Measurements from ENCODE around the gene NDFIP1. TPM values are rescaled to one million over a fixed set of nuclear protein-coding genes. Genes with fewer than 3 reads are reported as not detected.

Gene NDFIP1, protein sequence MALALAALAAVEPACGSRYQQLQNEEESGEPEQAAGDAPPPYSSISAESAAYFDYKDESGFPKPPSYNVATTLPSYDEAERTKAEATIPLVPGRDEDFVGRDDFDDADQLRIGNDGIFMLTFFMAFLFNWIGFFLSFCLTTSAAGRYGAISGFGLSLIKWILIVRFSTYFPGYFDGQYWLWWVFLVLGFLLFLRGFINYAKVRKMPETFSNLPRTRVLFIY
- 71.6 TPM for polyA plus RNA-seq
- long read RNA-seq, donor 1, transcript NDFIP1-201 (8 exons, 3,851 nt), result major isoform, 25 of 53 reads
- long read RNA-seq, donor 1, partial matches to known transcripts, result 28 of 53 reads
- long read RNA-seq, donor 1, other reads (novel, unspliced or antisense), result 0 of 53 reads
- long read RNA-seq, donor 2, full-length matches to known transcripts, result 59 of 157 reads
- long read RNA-seq, donor 2, partial matches to known transcripts, result 93 of 157 reads
- long read RNA-seq, donor 2, other reads (novel, unspliced or antisense), result 5 of 157 reads
- long read RNA-seq, donor 3, full-length matches to known transcripts, result 95 of 181 reads
- long read RNA-seq, donor 3, partial matches to known transcripts, result 86 of 181 reads
- long read RNA-seq, donor 3, other reads (novel, unspliced or antisense), result 0 of 181 reads
- long read RNA-seq, donor 4, partial matches to known transcripts, result 0 of 3 reads
- long read RNA-seq, donor 4, other reads (novel, unspliced or antisense), result 0 of 3 reads
- long read RNA-seq, donor 5, transcript NDFIP1-201 (8 exons, 3,851 nt), result major isoform, 52 of 86 reads
- long read RNA-seq, donor 5, partial matches to known transcripts, result 34 of 86 reads
- long read RNA-seq, donor 5, other reads (novel, unspliced or antisense), result 0 of 86 reads
- long read RNA-seq, donor 6, full-length matches to known transcripts, result 54 of 81 reads
- long read RNA-seq, donor 6, partial matches to known transcripts, result 27 of 81 reads
- long read RNA-seq, donor 6, other reads (novel, unspliced or antisense), result 0 of 81 reads
- long read RNA-seq, donor 7, full-length matches to known transcripts, result 33 of 48 reads
- long read RNA-seq, donor 7, partial matches to known transcripts, result 15 of 48 reads
- long read RNA-seq, donor 7, other reads (novel, unspliced or antisense), result 0 of 48 reads
- long read RNA-seq, donor 8, full-length matches to known transcripts, result 73 of 164 reads
- long read RNA-seq, donor 8, partial matches to known transcripts, result 91 of 164 reads
- long read RNA-seq, donor 8, other reads (novel, unspliced or antisense), result 0 of 164 reads
- long read RNA-seq, donor 9, full-length matches to known transcripts, result 63 of 84 reads
- long read RNA-seq, donor 9, partial matches to known transcripts, result 21 of 84 reads
- long read RNA-seq, donor 9, other reads (novel, unspliced or antisense), result 0 of 84 reads
- long read RNA-seq, donor 10, full-length matches to known transcripts, result 83 of 123 reads
- long read RNA-seq, donor 10, partial matches to known transcripts, result 40 of 123 reads
- long read RNA-seq, donor 10, other reads (novel, unspliced or antisense), result 0 of 123 reads
- long read RNA-seq, donor 11, full-length matches to known transcripts, result 46 of 75 reads
- long read RNA-seq, donor 11, partial matches to known transcripts, result 29 of 75 reads
- long read RNA-seq, donor 11, other reads (novel, unspliced or antisense), result 0 of 75 reads

DNA sequence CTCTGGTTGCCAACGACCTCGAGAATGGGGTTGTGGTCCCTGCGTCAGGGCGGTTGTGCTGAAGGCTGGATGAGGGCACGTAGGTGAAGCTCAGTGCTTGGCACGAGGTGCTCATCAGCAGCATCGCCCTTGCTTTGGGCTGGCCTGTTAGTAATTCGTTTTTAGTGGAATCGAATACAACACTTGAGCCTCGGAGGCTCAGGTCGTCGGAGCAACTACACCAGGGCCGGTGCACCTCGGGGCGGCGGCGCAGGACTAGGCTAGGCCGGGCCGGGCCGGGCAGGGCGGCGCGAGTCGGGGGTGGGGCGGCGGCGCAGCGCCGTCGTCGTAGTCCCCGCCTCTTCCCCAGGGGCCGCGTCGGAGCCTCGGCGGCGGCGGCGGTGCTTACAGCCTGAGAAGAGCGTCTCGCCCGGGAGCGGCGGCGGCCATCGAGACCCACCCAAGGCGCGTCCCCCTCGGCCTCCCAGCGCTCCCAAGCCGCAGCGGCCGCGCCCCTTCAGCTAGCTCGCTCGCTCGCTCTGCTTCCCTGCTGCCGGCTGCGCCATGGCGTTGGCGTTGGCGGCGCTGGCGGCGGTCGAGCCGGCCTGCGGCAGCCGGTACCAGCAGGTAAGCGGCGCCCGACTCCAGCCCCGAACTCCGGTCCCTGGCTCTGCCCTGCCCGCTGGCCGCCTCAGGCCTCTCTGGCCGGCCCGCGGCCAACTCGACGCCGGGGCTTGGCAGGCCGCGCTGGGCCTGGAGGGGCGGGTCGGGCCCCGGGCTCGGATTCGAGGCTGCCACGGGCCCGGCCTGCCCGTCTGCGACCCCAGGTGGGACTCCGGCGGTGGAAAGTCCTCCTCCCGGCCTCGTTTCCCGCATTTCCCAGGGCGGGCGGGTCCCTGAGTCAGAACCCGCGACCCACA is at the start of gene NDFIP1:
Gene NDFIP1, plus strand, starts transcription at position 348 of the 899 bp plus-strand sequence. Its CDS starts 196 bp downstream, at position 544.
- Histone ChIP-seq H3K27ac (ENCODE audit: low read length) (peak within 1 kb of the TSS; percentile 92), H3K4me1 (ENCODE audit: control insufficient read depth, insufficient read depth, low read length) (peaks cover 14% of the 10 kb centered on the region), H3K9me3 (ENCODE audit: control insufficient read depth, low read depth, low read length) (no peaks in the 10 kb centered on the region), H3K36me3 (ENCODE audit: control insufficient read depth, insufficient read depth, low read length) (no peaks in the 10 kb centered on the region), H3K4me3 (ENCODE audit: low read length) (peak within 1 kb of the TSS; percentile 61), H3K27me3 (ENCODE audit: control insufficient read depth, insufficient read depth, low read length) (no peaks in the 10 kb centered on the region)
- no CpG with 5 or more reads among the region's 103 CpGs for WGBS (ENCODE audit: insufficient coverage, low lambda C conversion rate)
- DNase-seq, result peak; percentile 82 to 94

DNA sequence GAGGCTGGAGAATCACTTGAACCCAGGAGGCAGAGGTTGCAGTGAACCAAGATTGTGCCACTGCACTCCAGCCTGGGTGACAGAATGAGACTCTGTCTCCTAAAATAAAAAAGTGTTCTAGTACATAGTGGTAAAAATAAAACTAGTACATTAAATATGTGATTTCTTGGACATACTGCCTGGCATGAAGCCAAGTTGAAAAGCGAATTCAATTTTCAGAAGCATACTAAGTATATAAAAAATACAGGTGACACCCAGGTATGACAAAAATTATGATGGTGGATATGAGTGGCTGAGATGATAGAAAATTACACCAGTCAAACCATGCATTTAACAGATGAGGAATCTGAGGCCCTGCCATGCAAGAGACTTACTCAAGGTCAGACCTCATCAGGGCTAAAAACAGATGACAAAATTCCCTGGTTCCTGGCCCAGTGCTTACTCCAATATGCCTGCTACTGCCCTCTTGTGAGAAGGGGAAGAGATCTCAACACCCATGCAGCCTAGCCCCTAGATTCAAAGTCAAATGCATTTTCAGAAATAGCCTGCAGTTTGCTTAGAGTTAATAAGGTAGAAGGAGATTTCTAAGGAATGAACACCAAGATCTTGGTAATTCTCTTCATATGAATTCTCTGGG is 49.2 kb upstream of the NDFIP1 start:
- 100% methylated on average over 1 of the region's 1 CpG for WGBS (ENCODE audit: insufficient coverage, low lambda C conversion rate)
- H3K27me3 ChIP-seq (ENCODE audit: control insufficient read depth, insufficient read depth, low read length), result no peaks in the 10 kb centered on the region
- no peak overlapping the region for H3K4me3 ChIP-seq (ENCODE audit: low read length)
- H3K36me3 ChIP-seq (ENCODE audit: control insufficient read depth, insufficient read depth, low read length), result no peaks in the 10 kb centered on the region
- H3K27ac ChIP-seq (ENCODE audit: low read length), result no peak overlapping the region
- no peaks in the 10 kb centered on the region for H3K4me1 ChIP-seq (ENCODE audit: control insufficient read depth, insufficient read depth, low read length)
- no peak for DNase-seq
- no peaks in the 10 kb centered on the region for H3K9me3 ChIP-seq (ENCODE audit: control insufficient read depth, low read depth, low read length)

DNA sequence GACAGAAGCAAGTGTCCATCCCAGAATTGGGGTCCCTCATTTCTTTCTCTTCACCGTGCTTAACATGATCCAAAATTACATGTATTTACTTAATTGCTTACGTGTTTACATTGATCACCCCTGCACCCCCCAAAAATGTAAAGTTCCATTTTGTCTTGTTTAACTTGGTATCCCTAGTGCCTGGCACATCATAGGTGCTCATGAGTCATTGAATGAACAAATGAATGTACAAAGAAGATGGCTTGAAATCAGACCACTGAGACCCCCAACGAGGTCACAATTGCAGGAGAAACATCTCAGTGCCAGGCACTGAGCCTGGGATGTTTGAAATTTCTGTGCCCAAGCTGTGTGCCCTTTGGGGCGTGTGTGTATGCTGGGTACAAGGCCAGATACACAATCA is 45.2 kb upstream of the NDFIP1 start:
- Histone ChIP-seq H3K27me3 (ENCODE audit: control insufficient read depth, insufficient read depth, low read length) (no peaks in the 10 kb centered on the region), H3K27ac (ENCODE audit: low read length) (no peak overlapping the region), H3K36me3 (ENCODE audit: control insufficient read depth, insufficient read depth, low read length) (no peaks in the 10 kb centered on the region), H3K4me1 (ENCODE audit: control insufficient read depth, insufficient read depth, low read length) (no peaks in the 10 kb centered on the region), H3K9me3 (ENCODE audit: control insufficient read depth, low read depth, low read length) (no peaks in the 10 kb centered on the region), H3K4me3 (ENCODE audit: low read length) (no peak overlapping the region)
- DNase-seq, result no peak
- no CpG with 5 or more reads among the region's 4 CpGs for WGBS (ENCODE audit: insufficient coverage, low lambda C conversion rate)

GRCh38 chr5:142063878-142064331 is 44.7 kb upstream of the NDFIP1 start:
- DNase-seq, result peak; percentile 26 to 52
- WGBS (ENCODE audit: insufficient coverage, low lambda C conversion rate), result no CpG with 5 or more reads among the region's 10 CpGs
- Histone ChIP-seq H3K4me1 (ENCODE audit: control insufficient read depth, insufficient read depth, low read length) (no peaks in the 10 kb centered on the region), H3K4me3 (ENCODE audit: low read length) (no peak overlapping the region), H3K9me3 (ENCODE audit: control insufficient read depth, low read depth, low read length) (no peaks in the 10 kb centered on the region), H3K27ac (ENCODE audit: low read length) (no peak overlapping the region), H3K27me3 (ENCODE audit: control insufficient read depth, insufficient read depth, low read length) (no peaks in the 10 kb centered on the region), H3K36me3 (ENCODE audit: control insufficient read depth, insufficient read depth, low read length) (no peaks in the 10 kb centered on the region)

DNA sequence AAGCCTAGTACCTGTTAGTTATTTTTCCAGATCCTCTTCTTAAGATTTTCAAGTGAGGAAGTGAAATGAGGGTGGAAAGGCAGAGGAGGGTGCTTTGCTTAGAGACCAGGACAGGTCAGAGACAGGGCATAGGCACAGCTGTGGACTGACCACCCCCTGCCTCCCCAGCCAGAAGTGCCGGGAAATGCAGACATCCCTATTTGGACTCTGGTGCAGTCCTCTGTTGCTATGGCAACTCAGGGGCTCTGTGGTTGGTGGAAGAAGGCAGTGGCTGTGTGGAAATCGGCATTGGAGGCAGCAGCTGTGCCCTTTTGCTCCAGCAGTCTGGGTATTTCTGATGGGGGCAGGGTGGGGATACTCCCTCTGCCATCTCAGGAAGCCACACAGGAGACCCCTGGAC is 43.3 kb upstream of the NDFIP1 start:
- no CpG with 5 or more reads among the region's 2 CpGs for WGBS (ENCODE audit: insufficient coverage, low lambda C conversion rate)
- peak; percentile 33 to 54 for DNase-seq
- Histone ChIP-seq H3K36me3 (ENCODE audit: control insufficient read depth, insufficient read depth, low read length) (no peaks in the 10 kb centered on the region), H3K4me1 (ENCODE audit: control insufficient read depth, insufficient read depth, low read length) (no peaks in the 10 kb centered on the region), H3K4me3 (ENCODE audit: low read length) (no peak overlapping the region), H3K27ac (ENCODE audit: low read length) (no peak overlapping the region), H3K9me3 (ENCODE audit: control insufficient read depth, low read depth, low read length) (no peaks in the 10 kb centered on the region), H3K27me3 (ENCODE audit: control insufficient read depth, insufficient read depth, low read length) (no peaks in the 10 kb centered on the region)

DNA sequence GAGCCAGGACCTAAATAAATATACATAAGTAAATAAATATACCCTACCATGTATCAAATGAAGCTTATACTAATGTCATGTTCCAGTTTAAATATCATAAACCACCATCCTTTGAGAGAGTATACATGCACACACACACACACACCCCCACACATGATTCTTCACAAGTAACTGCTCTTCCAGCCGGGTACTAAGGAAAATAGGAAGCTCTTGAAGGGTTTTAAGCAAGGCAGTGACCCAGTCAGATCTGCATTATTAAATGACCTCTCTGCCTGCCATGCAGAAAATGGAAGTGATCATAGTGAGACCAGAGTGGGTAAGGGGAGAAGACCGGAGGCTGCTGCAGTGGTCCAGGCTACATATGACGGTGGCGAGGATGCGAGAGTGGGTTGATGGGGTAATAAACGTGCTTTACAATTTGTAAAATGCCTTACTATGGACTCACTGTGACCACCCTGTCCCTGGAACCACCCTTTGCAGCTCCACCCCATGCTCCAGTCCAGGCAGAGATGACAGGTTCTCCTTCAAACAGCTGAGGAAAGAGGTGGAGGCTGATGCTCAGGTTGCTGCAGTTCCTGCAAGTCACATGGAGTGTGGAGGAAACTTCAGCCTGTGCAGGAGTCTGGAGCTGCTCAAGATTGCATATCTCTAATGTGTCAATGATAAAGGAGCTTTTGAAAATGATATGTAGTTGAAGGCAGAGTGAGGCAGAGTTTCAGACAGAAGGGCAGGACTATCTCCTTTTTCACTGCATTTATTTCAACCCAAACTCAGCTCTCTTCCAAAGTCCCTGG is 38.8 kb upstream of the NDFIP1 start:
- no peaks in the 10 kb centered on the region for H3K36me3 ChIP-seq (ENCODE audit: control insufficient read depth, insufficient read depth, low read length)
- no CpG with 5 or more reads among the region's 6 CpGs for WGBS (ENCODE audit: insufficient coverage, low lambda C conversion rate)

GRCh38 chr5:142070734-142071133 is 37.8 kb upstream of the NDFIP1 start:
- Histone ChIP-seq H3K27ac (ENCODE audit: low read length) (no peak overlapping the region), H3K4me1 (ENCODE audit: control insufficient read depth, insufficient read depth, low read length) (no peaks in the 10 kb centered on the region), H3K36me3 (ENCODE audit: control insufficient read depth, insufficient read depth, low read length) (no peaks in the 10 kb centered on the region), H3K9me3 (ENCODE audit: control insufficient read depth, low read depth, low read length) (no peaks in the 10 kb centered on the region), H3K27me3 (ENCODE audit: control insufficient read depth, insufficient read depth, low read length) (no peaks in the 10 kb centered on the region), H3K4me3 (ENCODE audit: low read length) (no peak overlapping the region)
- no peak for DNase-seq

More for the DNA sequence above, 38.8 kb upstream of the NDFIP1 start:
- Histone ChIP-seq H3K4me1 (ENCODE audit: control insufficient read depth, insufficient read depth, low read length) (no peaks in the 10 kb centered on the region), H3K4me3 (ENCODE audit: low read length) (no peak overlapping the region), H3K27ac (ENCODE audit: low read length) (no peak overlapping the region), H3K27me3 (ENCODE audit: control insufficient read depth, insufficient read depth, low read length) (no peaks in the 10 kb centered on the region), H3K9me3 (ENCODE audit: control insufficient read depth, low read depth, low read length) (no peaks in the 10 kb centered on the region)
- no peak for DNase-seq

GRCh38 chr5:142072488-142072887 is 36.1 kb upstream of the NDFIP1 start:
- no peaks in the 10 kb centered on the region for H3K36me3 ChIP-seq (ENCODE audit: control insufficient read depth, insufficient read depth, low read length)
- DNase-seq, result no peak
- no peak overlapping the region for H3K4me3 ChIP-seq (ENCODE audit: low read length)
- H3K27me3 ChIP-seq (ENCODE audit: control insufficient read depth, insufficient read depth, low read length), result no peaks in the 10 kb centered on the region
- H3K4me1 ChIP-seq (ENCODE audit: control insufficient read depth, insufficient read depth, low read length), result no peaks in the 10 kb centered on the region
- peaks cover 4% of the 10 kb centered on the region for H3K9me3 ChIP-seq (ENCODE audit: control insufficient read depth, low read depth, low read length)
- WGBS (ENCODE audit: insufficient coverage, low lambda C conversion rate), result 80% methylated on average over 1 of the region's 3 CpGs
- no peak overlapping the region for H3K27ac ChIP-seq (ENCODE audit: low read length)

Measured in large intestine (tissue), 12 donors.